ENCODE results near the gene CLCN5. TPM values are rescaled to one million over a fixed set of nuclear protein-coding genes. Genes with fewer than 3 reads are reported as not detected.

CLCN5 gene
- total RNA-seq, 1 experiment from 2014 or later: 13.6 TPM

DNA sequence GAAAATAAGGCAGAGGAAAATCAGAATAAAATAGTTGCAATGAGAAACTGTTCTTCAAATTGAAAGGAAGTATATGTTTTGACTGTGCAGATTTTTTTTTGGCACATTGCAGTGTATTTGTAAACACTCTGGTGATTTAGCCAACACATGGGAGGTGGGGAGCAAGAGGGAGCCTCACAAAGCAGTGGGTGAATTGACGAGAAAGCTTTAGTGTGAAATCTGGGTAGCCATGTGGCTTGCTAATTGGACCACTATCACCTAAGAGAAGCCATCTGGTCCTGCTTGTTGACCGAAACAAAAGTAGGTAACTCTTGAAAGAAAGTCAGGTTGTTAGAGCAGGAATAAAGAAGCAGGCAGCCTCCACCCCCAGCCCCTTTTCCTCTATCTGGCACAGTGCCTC, 10.4 kb downstream of the CLCN5 start:
- no peak for DNase-seq
- H3K27ac Mint-ChIP-seq (ENCODE audit: unreplicated experiment): no peak overlapping the region
- peaks cover 23% of the 10 kb centered on the region for H3K4me1 Mint-ChIP-seq (ENCODE audit: low read depth, unreplicated experiment)
- no peak for TF ChIP-seq CTCF (IDR thresholded peaks at IDR 0.05; ENCODE audit: unreplicated experiment)
- BruUV-seq (replicated peaks): no TSS peak
- intact Hi-C loops (cut with micrococcal nuclease; ENCODE audit: unreplicated experiment): no loop called here
- H3K27me3 Mint-ChIP-seq (ENCODE audit: unreplicated experiment): no peaks in the 10 kb centered on the region
- CTCF ChIA-PET: no interaction called here
- no peaks in the 10 kb centered on the region for H3K9me3 Mint-ChIP-seq (ENCODE audit: low read depth, unreplicated experiment)
- no peak overlapping the region for H3K4me3 Mint-ChIP-seq (ENCODE audit: low read depth, unreplicated experiment)
- no peaks in the 10 kb centered on the region for H3K36me3 Mint-ChIP-seq (ENCODE audit: insufficient read depth, unreplicated experiment)

GRCh38 chrX:49934148-49934547, 11.8 kb downstream of the CLCN5 start:
- CTCF ChIA-PET: no interaction called here
- no peak for DNase-seq
- intact Hi-C loops (cut with micrococcal nuclease; ENCODE audit: unreplicated experiment): no loop called here
- no peak for TF ChIP-seq CTCF (IDR thresholded peaks at IDR 0.05; ENCODE audit: unreplicated experiment)
- Mint-ChIP-seq H3K36me3 (ENCODE audit: insufficient read depth, unreplicated experiment) (no peaks in the 10 kb centered on the region), H3K4me3 (ENCODE audit: low read depth, unreplicated experiment) (no peak overlapping the region), H3K9me3 (ENCODE audit: low read depth, unreplicated experiment) (no peaks in the 10 kb centered on the region), H3K27ac (ENCODE audit: unreplicated experiment) (no peak overlapping the region), H3K4me1 (ENCODE audit: low read depth, unreplicated experiment) (peaks cover 20% of the 10 kb centered on the region), H3K27me3 (ENCODE audit: unreplicated experiment) (no peaks in the 10 kb centered on the region)
- BruUV-seq (replicated peaks): no TSS peak

GRCh38 chrX:49934729-49935128, 12.3 kb downstream of the CLCN5 start:
- Mint-ChIP-seq H3K9me3 (ENCODE audit: low read depth, unreplicated experiment) (no peaks in the 10 kb centered on the region), H3K4me3 (ENCODE audit: low read depth, unreplicated experiment) (no peak overlapping the region), H3K36me3 (ENCODE audit: insufficient read depth, unreplicated experiment) (no peaks in the 10 kb centered on the region), H3K4me1 (ENCODE audit: low read depth, unreplicated experiment) (peaks cover 20% of the 10 kb centered on the region), H3K27ac (ENCODE audit: unreplicated experiment) (no peak overlapping the region), H3K27me3 (ENCODE audit: unreplicated experiment) (no peaks in the 10 kb centered on the region)
- DNase-seq: no peak
- CTCF ChIA-PET: interaction anchor here (0.6 kb wide), 1 partner anchor 809 kb away, joined by 9 read pairs; no protein-coding TSS in a partner anchor
- BruUV-seq (replicated peaks): no TSS peak
- intact Hi-C loops (cut with micrococcal nuclease; ENCODE audit: unreplicated experiment): no loop called here
- TF ChIP-seq CTCF (IDR thresholded peaks at IDR 0.05; ENCODE audit: unreplicated experiment): no peak

DNA sequence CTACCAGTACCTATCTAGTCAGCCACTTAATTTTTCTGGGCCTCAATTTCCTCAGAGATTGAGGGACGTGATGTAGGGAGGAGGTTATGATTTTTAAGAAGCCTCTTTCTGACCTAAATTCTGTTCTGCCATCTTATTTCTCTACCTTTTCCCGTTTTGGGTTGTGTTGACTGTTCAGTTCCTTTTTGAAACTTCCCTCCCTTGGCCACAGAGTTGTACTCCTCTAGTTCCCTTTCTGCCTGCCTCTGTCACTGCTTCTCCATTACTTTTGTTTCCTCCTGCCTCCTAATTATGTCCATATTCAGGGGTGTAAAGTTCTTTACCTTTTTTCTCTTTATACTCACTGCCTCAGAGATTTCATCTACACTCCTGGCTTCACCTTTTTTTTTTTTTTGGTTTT, 25.4 kb downstream of the CLCN5 start:
- Mint-ChIP-seq H3K4me1 (ENCODE audit: low read depth, unreplicated experiment) (peaks cover 13% of the 10 kb centered on the region), H3K4me3 (ENCODE audit: low read depth, unreplicated experiment) (no peak overlapping the region), H3K27me3 (ENCODE audit: unreplicated experiment) (no peaks in the 10 kb centered on the region), H3K36me3 (ENCODE audit: insufficient read depth, unreplicated experiment) (no peaks in the 10 kb centered on the region), H3K27ac (ENCODE audit: unreplicated experiment) (peak overlapping the region; percentile 6), H3K9me3 (ENCODE audit: low read depth, unreplicated experiment) (no peaks in the 10 kb centered on the region)
- no TSS peak for BruUV-seq (replicated peaks)
- no peak for DNase-seq
- CTCF ChIA-PET: no interaction called here
- intact Hi-C loops (cut with micrococcal nuclease; ENCODE audit: unreplicated experiment): no loop called here
- TF ChIP-seq CTCF (IDR thresholded peaks at IDR 0.05; ENCODE audit: unreplicated experiment): no peak

Measured in Calu3 (cell line).